ENCODE measurements around the gene C14orf39.

C14orf39 gene

DNA sequence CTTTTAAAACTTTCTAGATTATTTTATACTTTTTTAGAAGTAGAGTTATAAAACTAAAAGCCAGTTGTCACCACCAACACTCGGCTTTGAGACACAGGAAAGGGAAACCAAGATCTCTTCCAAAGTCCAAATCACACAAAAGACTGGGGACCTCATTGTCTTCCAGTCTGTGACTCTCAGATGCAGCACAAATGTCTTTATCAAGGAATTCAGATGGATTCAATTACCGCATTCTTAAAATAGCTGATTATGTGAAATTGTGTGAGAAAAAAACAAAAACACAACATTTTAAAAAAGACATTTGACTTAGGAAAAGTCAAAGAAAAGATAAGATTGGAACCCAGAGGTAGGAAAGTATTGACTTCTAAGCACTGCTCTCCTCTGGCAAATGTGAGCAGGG, 19.6 kb upstream of the C14orf39 start:
- H3K4me3 ChIP-seq (ENCODE audit: low read depth, low read length), result no peak overlapping the region
- no peak for DNase-seq (ENCODE audit: low read depth)
- TF ChIP-seq, protein P1, sequence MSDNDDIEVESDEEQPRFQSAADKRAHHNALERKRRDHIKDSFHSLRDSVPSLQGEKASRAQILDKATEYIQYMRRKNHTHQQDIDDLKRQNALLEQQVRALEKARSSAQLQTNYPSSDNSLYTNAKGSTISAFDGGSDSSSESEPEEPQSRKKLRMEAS (IDR thresholded peaks at IDR 0.05; ENCODE audit: low read depth, low read length), result no peak
- TF ChIP-seq, protein P2, sequence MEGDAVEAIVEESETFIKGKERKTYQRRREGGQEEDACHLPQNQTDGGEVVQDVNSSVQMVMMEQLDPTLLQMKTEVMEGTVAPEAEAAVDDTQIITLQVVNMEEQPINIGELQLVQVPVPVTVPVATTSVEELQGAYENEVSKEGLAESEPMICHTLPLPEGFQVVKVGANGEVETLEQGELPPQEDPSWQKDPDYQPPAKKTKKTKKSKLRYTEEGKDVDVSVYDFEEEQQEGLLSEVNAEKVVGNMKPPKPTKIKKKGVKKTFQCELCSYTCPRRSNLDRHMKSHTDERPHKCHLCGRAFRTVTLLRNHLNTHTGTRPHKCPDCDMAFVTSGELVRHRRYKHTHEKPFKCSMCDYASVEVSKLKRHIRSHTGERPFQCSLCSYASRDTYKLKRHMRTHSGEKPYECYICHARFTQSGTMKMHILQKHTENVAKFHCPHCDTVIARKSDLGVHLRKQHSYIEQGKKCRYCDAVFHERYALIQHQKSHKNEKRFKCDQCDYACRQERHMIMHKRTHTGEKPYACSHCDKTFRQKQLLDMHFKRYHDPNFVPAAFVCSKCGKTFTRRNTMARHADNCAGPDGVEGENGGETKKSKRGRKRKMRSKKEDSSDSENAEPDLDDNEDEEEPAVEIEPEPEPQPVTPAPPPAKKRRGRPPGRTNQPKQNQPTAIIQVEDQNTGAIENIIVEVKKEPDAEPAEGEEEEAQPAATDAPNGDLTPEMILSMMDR (IDR thresholded peaks at IDR 0.05; ENCODE audit: low read depth, low read length), result no peak
- no peak for TF ChIP-seq POLR2A (IDR thresholded peaks at IDR 0.05; ENCODE audit: extremely low read depth, insufficient read length)
- no peak for TF ChIP-seq MYC (IDR thresholded peaks at IDR 0.05; ENCODE audit: low read depth, low read length)

DNA sequence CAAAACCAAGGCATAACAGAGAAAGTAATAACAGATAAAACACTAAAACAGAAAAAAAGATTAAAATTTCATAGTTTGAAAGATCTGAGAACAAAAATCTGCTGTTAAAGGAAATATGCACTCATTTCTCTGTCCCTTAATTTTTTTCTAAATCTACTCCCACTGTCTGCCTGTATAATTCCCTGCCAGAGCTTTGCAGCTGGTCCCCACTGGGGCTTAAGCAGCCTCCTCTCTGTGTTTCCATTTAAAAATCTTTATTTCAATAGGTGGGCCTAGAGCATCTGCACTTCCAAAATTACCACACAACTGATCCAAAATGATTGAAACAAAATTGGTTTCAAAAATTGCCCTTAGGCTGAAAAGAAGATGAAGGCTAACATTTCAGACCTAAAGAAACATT, 16.7 kb upstream of the C14orf39 start:
- H3K4me3 ChIP-seq (ENCODE audit: low read depth, low read length), result no peak overlapping the region
- TF ChIP-seq, protein P2 (IDR thresholded peaks at IDR 0.05; ENCODE audit: low read depth, low read length), result no peak
- TF ChIP-seq MYC (IDR thresholded peaks at IDR 0.05; ENCODE audit: low read depth, low read length) (no peak), POLR2A (IDR thresholded peaks at IDR 0.05; ENCODE audit: extremely low read depth, insufficient read length) (no peak)
- TF ChIP-seq, protein P1 (IDR thresholded peaks at IDR 0.05; ENCODE audit: low read depth, low read length), result no peak
- no peak for DNase-seq (ENCODE audit: low read depth)

DNA sequence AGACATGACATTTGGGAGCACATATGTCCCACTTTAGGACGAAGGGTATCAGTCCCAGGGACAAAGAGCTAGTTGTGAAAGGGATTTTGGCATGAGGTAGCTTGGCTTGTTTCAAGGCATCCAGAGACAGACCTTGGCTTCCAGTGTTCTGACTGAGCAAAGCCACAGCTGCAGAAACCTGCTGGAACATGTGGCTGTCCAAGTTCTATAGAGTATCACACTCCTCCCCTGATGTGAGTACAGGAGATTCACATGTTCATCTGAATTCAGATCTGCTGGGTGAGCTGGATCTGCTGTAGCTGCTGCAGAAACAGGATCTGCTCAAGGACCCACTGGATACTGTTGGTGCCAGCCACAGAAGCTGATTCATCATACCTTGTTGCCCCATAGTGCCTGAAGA, 10.1 kb upstream of the C14orf39 start:
- no peak overlapping the region for H3K4me3 ChIP-seq (ENCODE audit: low read depth, low read length)
- TF ChIP-seq, protein P2 (IDR thresholded peaks at IDR 0.05; ENCODE audit: low read depth, low read length), result no peak
- TF ChIP-seq MYC (IDR thresholded peaks at IDR 0.05; ENCODE audit: low read depth, low read length) (no peak), POLR2A (IDR thresholded peaks at IDR 0.05; ENCODE audit: extremely low read depth, insufficient read length) (no peak)
- TF ChIP-seq, protein P1 (IDR thresholded peaks at IDR 0.05; ENCODE audit: low read depth, low read length), result no peak
- no peak for DNase-seq (ENCODE audit: low read depth)

DNA sequence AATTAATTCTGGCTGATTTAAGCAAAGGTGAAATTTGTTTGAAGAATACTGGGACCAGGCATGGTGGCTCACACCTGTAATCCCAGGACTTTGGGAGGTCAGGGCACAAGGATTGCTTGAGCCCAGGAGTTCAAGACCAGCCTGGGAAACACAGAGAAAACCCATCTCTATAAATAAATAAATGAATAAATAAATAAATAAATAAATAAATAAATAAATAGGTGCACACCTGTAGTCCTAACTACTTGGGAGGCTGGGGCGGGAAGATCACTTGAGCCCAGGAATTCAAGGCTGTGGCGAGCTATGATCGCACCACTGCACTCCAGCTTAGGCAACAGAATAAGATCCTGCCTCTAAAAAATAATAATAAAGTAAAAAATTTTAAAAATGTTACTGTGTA, 4.4 kb upstream of the C14orf39 start:
- TF ChIP-seq, protein P1 (IDR thresholded peaks at IDR 0.05; ENCODE audit: low read depth, low read length), result no peak
- TF ChIP-seq, protein P2 (IDR thresholded peaks at IDR 0.05; ENCODE audit: low read depth, low read length), result no peak
- TF ChIP-seq MYC (IDR thresholded peaks at IDR 0.05; ENCODE audit: low read depth, low read length) (no peak), POLR2A (IDR thresholded peaks at IDR 0.05; ENCODE audit: extremely low read depth, insufficient read length) (no peak)
- no peak for DNase-seq (ENCODE audit: low read depth)
- H3K4me3 ChIP-seq (ENCODE audit: low read depth, low read length), result no peak overlapping the region

DNA sequence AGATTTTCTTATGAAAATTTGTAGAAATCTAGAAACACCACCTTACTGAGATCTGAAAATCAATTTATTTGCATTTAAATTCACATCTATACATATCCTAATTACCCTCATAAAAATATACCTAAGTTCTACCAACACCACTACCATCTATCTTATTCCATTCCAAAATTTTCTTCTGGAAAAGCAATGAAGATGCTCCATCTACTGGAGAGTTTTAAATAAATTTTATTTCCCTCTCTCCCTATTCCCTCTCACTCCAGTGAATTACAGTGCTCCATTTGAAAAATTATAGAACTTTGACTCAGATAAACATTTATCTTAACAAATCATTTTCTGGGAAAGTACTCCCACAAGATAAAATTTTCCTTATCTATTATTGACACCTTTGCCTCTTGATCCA, 2.3 kb upstream of the C14orf39 start:
- TF ChIP-seq, protein P1 (IDR thresholded peaks at IDR 0.05; ENCODE audit: low read depth, low read length), result no peak
- TF ChIP-seq, protein P2 (IDR thresholded peaks at IDR 0.05; ENCODE audit: low read depth, low read length), result no peak
- TF ChIP-seq POLR2A (IDR thresholded peaks at IDR 0.05; ENCODE audit: extremely low read depth, insufficient read length), result no peak
- TF ChIP-seq MYC (IDR thresholded peaks at IDR 0.05; ENCODE audit: low read depth, low read length), result no peak
- DNase-seq (ENCODE audit: low read depth), result no peak
- no peak overlapping the region for H3K4me3 ChIP-seq (ENCODE audit: low read depth, low read length)

DNA sequence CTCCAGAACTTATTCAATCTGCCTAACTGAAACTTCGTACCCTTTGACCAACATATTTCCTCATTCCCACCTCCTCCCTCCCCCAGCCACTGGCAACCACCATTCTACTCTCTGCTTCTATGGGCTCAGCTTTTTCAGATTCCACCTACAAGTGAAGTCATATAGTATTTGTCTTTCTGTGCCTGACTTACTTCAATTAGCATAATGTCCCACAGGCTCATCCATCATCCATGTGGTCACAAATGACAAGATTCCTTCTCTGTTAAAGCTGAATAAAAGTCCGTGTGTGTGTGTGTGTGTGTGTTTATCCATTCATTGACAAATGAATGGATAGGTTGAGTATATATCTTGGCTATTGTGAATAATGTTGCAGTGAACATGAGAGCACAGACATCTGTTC, 1.3 kb upstream of the C14orf39 start:
- no peak for DNase-seq (ENCODE audit: low read depth)
- TF ChIP-seq MYC (IDR thresholded peaks at IDR 0.05; ENCODE audit: low read depth, low read length) (no peak), POLR2A (IDR thresholded peaks at IDR 0.05; ENCODE audit: extremely low read depth, insufficient read length) (no peak)
- TF ChIP-seq, protein P2 (IDR thresholded peaks at IDR 0.05; ENCODE audit: low read depth, low read length), result no peak
- TF ChIP-seq, protein P1 (IDR thresholded peaks at IDR 0.05; ENCODE audit: low read depth, low read length), result no peak
- H3K4me3 ChIP-seq (ENCODE audit: low read depth, low read length), result no peak overlapping the region

All from NB4 (cell line).